K562 (cell line): Measurements from ENCODE around the gene MEIS1. TPM values are rescaled to one million over a fixed set of nuclear protein-coding genes. Genes with fewer than 3 reads are reported as not detected.

Experiments
- ATAC-seq: fragments of 200-7000 bp; cut with Tn5 transposase; 3 replicates; pipeline ENCODE4 v1.9.1; 2020; ENCODE audit warnings: moderate library complexity
- BruUV-seq: library from RNA; stranded (reverse); fragments of 400-500 nt; replicated peaks from 2 replicates; lab custom pipeline; 2021; lab: Mats Ljungman, UMichigan
- CTCF ChIA-PET: fragments of 300-600 bp; formaldehyde crosslinking; extraction: SDS; loops from one replicate; lab custom pipeline; 2021; ENCODE audit warnings: low intra/inter-chr PET ratio; lab: Yijun Ruan, JAX
- POLR2A ChIA-PET: fragments of 300-600, 350-650 bp; sonication (Branson Sonifier 250); formaldehyde crosslinking; extraction: SDS; loops from one replicate; lab custom pipeline; 2021; ENCODE audit warnings: antibody characterized with exemption, inconsistent platforms; lab: Yijun Ruan, JAX
- DNase-seq, 4 experiments: peaks; one replicate each; pipeline versions ENCODE4 v3.0.0 to v3.0.0-alpha.2; 2011 to 2018; ENCODE audit warnings: low spot score in 3 of 4, mixed read lengths in 3 of 4; ENCODE audit errors: extremely low read depth in 1 of 4
- FAIRE-seq: peaks from 2 replicates; lab custom pipeline; 2011; peaks lifted over from hg19 to GRCh38; lab: Jason Lieb, UNC
- H2AFZ ChIP-seq: 2 replicates; pipeline ENCODE4 v1.6.0; 2011; ENCODE audit warnings: low read depth, low read length, control low read depth, inconsistent platforms
- H3K27ac ChIP-seq: fragments of 200-600 bp; 3 replicates; pipeline ENCODE4 v1.8.0; 2011; ENCODE audit warnings: low read depth, mild to moderate bottlenecking, control low read depth, inconsistent platforms, low read length, moderate library complexity, mixed read lengths; ENCODE audit errors: extremely low read depth
- H3K27me3 ChIP-seq, 2 experiments: fragments of 300-600 bp in 1 of 2; 2 replicates in 1 of 2; 3 replicates in 1 of 2; pipeline versions ENCODE4 v1.6.0 to v1.8.0; 2011; ENCODE audit warnings: inconsistent platforms in 2 of 2, low read length in 2 of 2, mild to moderate bottlenecking in 1 of 2, mixed read lengths in 1 of 2, moderate library complexity in 1 of 2; ENCODE audit not compliant: control insufficient read depth in 2 of 2, insufficient read depth in 2 of 2
- H3K36me3 ChIP-seq: fragments of 300-600 bp; 3 replicates; pipeline ENCODE4 v1.8.0; 2011; ENCODE audit warnings: mild to moderate bottlenecking, low read length, inconsistent platforms; ENCODE audit not compliant: control insufficient read depth, insufficient read depth
- H3K4me1 ChIP-seq, 2 experiments: fragments of 200-600 bp in 1 of 2; replicated peaks in 1 of 2; 2 replicates in 1 of 2; 3 replicates in 1 of 2; pipeline versions ENCODE4 v1.5.1 to v1.8.0; 2011; ENCODE audit warnings: inconsistent platforms in 2 of 2, low read length in 2 of 2, mild to moderate bottlenecking in 1 of 2, mixed read lengths in 1 of 2, moderate library complexity in 1 of 2; ENCODE audit not compliant: control insufficient read depth in 2 of 2, insufficient read depth in 2 of 2
- H3K4me2 ChIP-seq: 2 replicates; pipeline ENCODE4 v1.6.1; 2011; ENCODE audit warnings: low read length, control low read depth, inconsistent platforms, mixed read lengths; ENCODE audit not compliant: insufficient read depth
- H3K4me3 ChIP-seq: fragments of 200-600 bp; sonication (generic), shearing (Covaris generic); 2 replicates; pipeline ENCODE4 v1.5.1; 2016; ENCODE audit warnings: control low read depth, inconsistent platforms
- H3K79me2 ChIP-seq: fragments of 200-600 bp; 3 replicates; pipeline ENCODE4 v1.8.0; 2011; ENCODE audit warnings: low read length, inconsistent platforms; ENCODE audit not compliant: control insufficient read depth, insufficient read depth
- H3K9ac ChIP-seq, 2 experiments: 2 replicates each; pipeline versions ENCODE4 v1.6.0 to v1.6.1; 2011; ENCODE audit warnings: low read depth in 2 of 2, low read length in 2 of 2, control low read depth in 1 of 2, inconsistent platforms in 1 of 2, mild to moderate bottlenecking in 1 of 2, mixed read lengths in 1 of 2; ENCODE audit not compliant: insufficient read depth in 1 of 2
- H3K9me1 ChIP-seq: one replicate; pipeline ENCODE4 v1.6.0; 2011; ENCODE audit warnings: inconsistent platforms, mild to moderate bottlenecking, low read length, moderate library complexity; ENCODE audit not compliant: control insufficient read depth, insufficient read depth
- H3K9me3 ChIP-seq: replicated peaks from 2 replicates; pipeline ENCODE4 v1.5.1; 2011; ENCODE audit warnings: low read depth, low read length, inconsistent platforms; ENCODE audit not compliant: control insufficient read depth, insufficient read depth
- H4K20me1 ChIP-seq: replicated peaks from 2 replicates; pipeline ENCODE4 v1.6.1; 2011; ENCODE audit warnings: low read length, inconsistent platforms, mixed read lengths; ENCODE audit not compliant: control insufficient read depth, insufficient read depth
- ARID3A ChIP-seq: IDR thresholded peaks from 2 replicates; pipeline ENCODE4 v1.6.1; 2012; ENCODE audit warnings: low read depth, low read length, improper control_type of control experiment, borderline replicate concordance
- BRD4 ChIP-seq: fragments of 200-600 bp; sonication (generic); IDR thresholded peaks from 2 replicates; pipeline ENCODE4 v1.6.1; 2017; ENCODE audit warnings: inconsistent platforms
- CEBPB ChIP-seq: fragments of 450-650 bp; IDR thresholded peaks from 2 replicates; pipeline ENCODE4 v1.6.1; 2016; ENCODE audit warnings: missing genetic modification characterization, missing compliant biosample characterization
- CEBPG ChIP-seq, 3 experiments: fragments of 200-800 bp in 1 of 3; sonication (Bioruptor generic) in 1 of 3; sonication (generic) in 1 of 3; formaldehyde crosslinking in 1 of 3; IDR thresholded peaks in 2 of 3; conservative IDR thresholded peaks in 1 of 3; 2 replicates each; pipeline versions ENCODE4 v1.6.1 to v1.8.0; 2016 to 2022; ENCODE audit warnings: missing compliant biosample characterization in 2 of 3, missing genetic modification characterization in 2 of 3, mild to moderate bottlenecking in 1 of 3, missing genetic modification reagents in 1 of 3
- CSDE1 ChIP-seq, 2 experiments: fragments of 450-650 bp; IDR thresholded peaks; 2 replicates each; pipeline ENCODE4 v1.6.1; 2016; ENCODE audit warnings: mild to moderate bottlenecking in 1 of 2
- DPF2 ChIP-seq: fragments of 450-650 bp; IDR thresholded peaks from 2 replicates; pipeline ENCODE4 v1.6.1; 2016
- GTF2A2 ChIP-seq: IDR thresholded peaks from 2 replicates; pipeline ENCODE4 v1.6.1; 2016; ENCODE audit warnings: mild to moderate bottlenecking, missing genetic modification characterization, missing compliant biosample characterization
- HDGF ChIP-seq: fragments of 450-650 bp; IDR thresholded peaks from 2 replicates; pipeline ENCODE4 v1.6.1; 2016
- KAT7 ChIP-seq: sonication (generic); formaldehyde crosslinking; IDR thresholded peaks from 2 replicates; pipeline ENCODE4 v1.8.0; 2022; ENCODE audit warnings: missing genetic modification reagents, mild to moderate bottlenecking, borderline replicate concordance
- SP2 ChIP-seq: IDR thresholded peaks from 2 replicates; pipeline ENCODE4 v1.6.1; 2011; ENCODE audit warnings: mild to moderate bottlenecking, low read depth, low read length, moderate library complexity; ENCODE audit not compliant: poor library complexity, severe bottlenecking; ENCODE audit errors: extremely low read depth
- SREBF1 ChIP-seq: fragments of 150-350 bp; IDR thresholded peaks from 2 replicates; pipeline ENCODE4 v1.6.1; 2014; ENCODE audit warnings: antibody characterized with exemption, low read depth, low read length, borderline replicate concordance
- ZNF696 ChIP-seq: fragments of 250-450 bp; sonication (Bioruptor Pico); conservative IDR thresholded peaks from 2 replicates; pipeline ENCODE4 v1.4.0; 2020; ENCODE audit warnings: mild to moderate bottlenecking, moderate library complexity
- WGBS: fragments of 100-300 bp; shearing (Covaris generic); methylation state at CpG from one replicate; pipeline ENCODE4 v1.1.6; 2016; ENCODE audit warnings: low coverage, mixed read lengths; ENCODE audit not compliant: insufficient coverage; ENCODE audit errors: missing lambda C conversion rate; 5-methylcytosine and 5-hydroxymethylcytosine counted together
- in situ Hi-C: fragments of 300-500 bp; cut with MboI; formaldehyde crosslinking; loops from 4 replicates; pipeline ENCODE4 v1.15.0; 2018; ENCODE audit warnings: inconsistent platforms, mixed read lengths
- intact Hi-C: fragments of 100-400 bp; cut with micrococcal nuclease; formaldehyde crosslinking; loops from 2 replicates; pipeline ENCODE4 v1.14.2; 2022
- polyA plus RNA-seq, 8 experiments: library from polyadenylated mRNA; depleted of rRNA in 4 of 8; stranded (reverse) in 5 of 8; unstranded in 3 of 8; fragments of >200 nt; fragmentation: Nextera tagmentation in 2 of 8; fragmentation: Illumina TruSeq in 1 of 8; extraction: Ambion mirVana in 2 of 8; extraction: Trizol in 1 of 8; gene quantifications; 2 replicates each; pipeline versions ENCODE4 v1.2.1 to v1.2.3, GENCODE V29; 2011 to 2014; ENCODE audit warnings: inconsistent platforms in 1 of 8, missing spikeins in 1 of 8
- total RNA-seq, 7 experiments: library from RNA; depleted of rRNA in 6 of 7; stranded (reverse); fragments of >200 nt in 6 of 7; fragmentation: Illumina TruSeq in 2 of 7; extraction: Trizol in 2 of 7; gene quantifications; 2 replicates each; pipeline versions ENCODE4 v1.2.1 to v1.2.3, GENCODE V29; 2011 to 2021; ENCODE audit warnings: low replicate concordance in 1 of 7
- TF ChIP-seq, protein P1 (sequence below): IDR thresholded peaks from 2 replicates; pipeline ENCODE4 v1.6.1; 2011; ENCODE audit not compliant: insufficient read length; ENCODE audit errors: extremely low read depth

Gene MEIS1
- total and polyA plus RNA-seq, 9 of the 15 experiments (the other 6 are each of a cell fraction or from before 2014, with no cell fraction given) = 2.3 to 9.0 (median 5.9) TPM

- Histone ChIP-seq H3K4me2 (no peak overlapping the region), H4K20me1 (no peaks in the 10 kb centered on the region), H3K27me3 (no peaks in the 10 kb centered on the region), H3K36me3 (no peaks in the 10 kb centered on the region), H3K9ac (no peak overlapping the region), H3K79me2 (no peaks in the 10 kb centered on the region), H3K4me1 (0 out of 5 replicates have a peak, but pooled peaks cover 0 to 3% of the 10 kb centered on the region in 2 experiments), H3K27ac (no peak overlapping the region), H2AFZ (no peak overlapping the region), H3K4me3 (no peak overlapping the region), H3K9me3 (no peaks in the 10 kb centered on the region), H3K9me1 (no peaks in the 10 kb centered on the region)
- CTCF ChIA-PET = no interaction called here
- TF ChIP-seq CEBPG (CRISPR knock-in tag; IDR thresholded peaks at IDR 0.05) (no peak), CEBPG (tag; conservative IDR thresholded peaks at IDR 0.05 in 1 of 2, IDR thresholded peaks at IDR 0.05 in 1 of 2) (peak in 1 of 2 experiments; percentile 64; a peak in 2 of 4 replicates), CEBPB (tag) (peak; percentile 47), GTF2A2 (tag) (no peak)
- no peak for ATAC-seq
- POLR2A ChIA-PET = no interaction called here
- in situ Hi-C loops (no loop called here), intact Hi-C loops (no loop called here)
- 54% methylated on average over 11 of the region's 11 CpGs for WGBS
- no peak for FAIRE-seq
- BruUV-seq = no TSS peak
- DNase-seq = no peak
Observed at GRCh38 chr2:66532972-66533868, 98.3 kb downstream of the MEIS1 start.

DNA sequence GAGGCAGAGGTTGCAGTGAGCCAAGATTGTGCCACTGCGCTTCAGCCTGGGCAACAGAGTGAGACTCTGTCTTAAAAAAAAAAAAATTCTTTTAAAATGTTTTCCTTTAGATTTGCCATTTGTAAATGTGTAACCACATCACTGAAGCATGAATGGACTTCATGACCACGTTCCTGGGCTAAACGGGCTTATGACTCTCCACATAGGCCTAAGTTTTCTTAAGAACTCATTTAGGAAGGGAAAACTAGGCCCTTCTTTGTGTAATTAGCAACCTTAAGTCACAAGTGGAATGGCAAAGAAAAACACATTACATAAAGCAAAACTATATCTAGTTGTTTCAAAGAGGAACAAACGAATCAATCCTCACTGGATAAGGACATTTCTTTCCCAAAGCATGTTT is 99.5 kb downstream of the MEIS1 start:
- Histone ChIP-seq H3K27me3 (no peaks in the 10 kb centered on the region), H3K79me2 (no peaks in the 10 kb centered on the region), H3K27ac (no peak overlapping the region), H3K9ac (no peak overlapping the region), H3K36me3 (no peaks in the 10 kb centered on the region), H3K4me3 (no peak overlapping the region), H3K4me2 (no peak overlapping the region), H3K9me1 (no peaks in the 10 kb centered on the region), H4K20me1 (no peaks in the 10 kb centered on the region), H3K9me3 (no peaks in the 10 kb centered on the region), H3K4me1 (0 out of 5 replicates have a peak, but pooled peaks cover 0 to 3% of the 10 kb centered on the region in 2 experiments), H2AFZ (no peak overlapping the region)
- ATAC-seq (no peak), FAIRE-seq (no peak), DNase-seq (no peak)
- no TSS peak for BruUV-seq
- intact Hi-C loops = no loop called here
- in situ Hi-C loops = no loop called here
- ChIA-PET CTCF (no interaction called here), POLR2A (no interaction called here)
- 42% methylated on average over 4 of the region's 4 CpGs for WGBS
- TF ChIP-seq SREBF1 = no peak
- TF ChIP-seq BRD4 = no peak
- no peak for TF ChIP-seq ZNF696 (CRISPR knock-in tag)
- no peak for TF ChIP-seq HDGF
- no peak for TF ChIP-seq SP2
- TF ChIP-seq ARID3A = no peak
- TF ChIP-seq, protein P1, sequence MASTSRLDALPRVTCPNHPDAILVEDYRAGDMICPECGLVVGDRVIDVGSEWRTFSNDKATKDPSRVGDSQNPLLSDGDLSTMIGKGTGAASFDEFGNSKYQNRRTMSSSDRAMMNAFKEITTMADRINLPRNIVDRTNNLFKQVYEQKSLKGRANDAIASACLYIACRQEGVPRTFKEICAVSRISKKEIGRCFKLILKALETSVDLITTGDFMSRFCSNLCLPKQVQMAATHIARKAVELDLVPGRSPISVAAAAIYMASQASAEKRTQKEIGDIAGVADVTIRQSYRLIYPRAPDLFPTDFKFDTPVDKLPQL = no peak
- no peak for TF ChIP-seq CSDE1 (IDR thresholded peaks at IDR 0.05)
- no peak for TF ChIP-seq DPF2
- TF ChIP-seq KAT7 = no peak
